ENCODE data around the gene HERPUD1.
"Not testable (repeated sequence)": the region's sequence is repeated elsewhere in the genome, so short reads cannot be mapped to it uniquely, and the experiment has no call there.

The HERPUD1 gene

GRCh38 chr16:56983211-56983751 lies 51.3 kb downstream of the HERPUD1 start:
- no peak for DNase-seq

- no peak for DNase-seq
Measured at GRCh38 chr16:56984639-56985038, 52.7 kb downstream of the HERPUD1 start.

GRCh38 chr16:56985288-56985961 lies 53.5 kb downstream of the HERPUD1 start:
- DNase-seq, result no peak

- DNase-seq, result no peak
Measured at GRCh38 chr16:56985962-56986360, 54.0 kb downstream of the HERPUD1 start.

- no peak for DNase-seq
Measured at GRCh38 chr16:56986361-56986760, 54.4 kb downstream of the HERPUD1 start.

- not testable (repeated sequence) for DNase-seq
Measured at GRCh38 chr16:56986908-56987307, 55.0 kb downstream of the HERPUD1 start.

GRCh38 chr16:56987692-56988091 lies 55.8 kb downstream of the HERPUD1 start:
- DNase-seq, result no peak

GRCh38 chr16:56988161-56988947 lies 56.4 kb downstream of the HERPUD1 start:
- no peak for DNase-seq

GRCh38 chr16:56988948-56989945 lies 57.3 kb downstream of the HERPUD1 start, which contains the start of gene NLRC5:
NLRC5 (plus strand) TSS chr16:56989557; CDS start chr16:57020713, 31,156 bp downstream.
- peak; percentile 45 for DNase-seq

- no peak for DNase-seq
Measured at GRCh38 chr16:56989988-56990387, 58.0 kb downstream of the HERPUD1 start.

GRCh38 chr16:56990407-56991286 lies 58.7 kb downstream of the HERPUD1 start:
- no peak for DNase-seq

GRCh38 chr16:56992431-56992830 lies 60.5 kb downstream of the HERPUD1 start:
- not testable (repeated sequence) for DNase-seq

- DNase-seq, result no peak
Measured at GRCh38 chr16:56993204-56993603, 61.3 kb downstream of the HERPUD1 start.

- DNase-seq, result no peak
Measured at GRCh38 chr16:56994311-56994710, 62.4 kb downstream of the HERPUD1 start.
